ENCODE data around the gene SETD4.
A peak's percentile ranks its signal among the peaks of the same experiment; 100 is the strongest.

Gene SETD4

DNA sequence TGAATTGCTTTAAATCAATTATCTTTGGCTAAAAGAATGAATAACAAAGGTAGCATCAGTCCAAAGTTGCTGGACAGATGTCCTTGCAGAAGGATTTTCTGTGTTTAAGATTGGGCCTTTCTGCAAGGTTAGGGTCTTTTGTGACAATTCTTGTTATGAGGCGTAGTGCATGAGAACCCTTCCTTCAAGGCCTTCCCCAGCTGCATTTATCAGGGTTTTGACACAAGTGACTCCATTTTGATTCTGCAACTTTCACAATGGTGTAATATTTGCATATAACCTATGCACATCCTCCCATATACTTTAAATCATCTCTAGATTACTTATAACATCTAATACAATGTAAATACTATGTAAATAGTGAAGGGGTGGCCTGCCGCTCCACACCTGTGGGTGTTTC lies 1.1 kb upstream of the SETD4 start:
- Histone ChIP-seq H3K9ac (ENCODE audit: low read length) (no peak overlapping the region), H4K20me1 (ENCODE audit: insufficient read depth, low read length) (no peaks in the 10 kb centered on the region)
- TF ChIP-seq, protein P1, sequence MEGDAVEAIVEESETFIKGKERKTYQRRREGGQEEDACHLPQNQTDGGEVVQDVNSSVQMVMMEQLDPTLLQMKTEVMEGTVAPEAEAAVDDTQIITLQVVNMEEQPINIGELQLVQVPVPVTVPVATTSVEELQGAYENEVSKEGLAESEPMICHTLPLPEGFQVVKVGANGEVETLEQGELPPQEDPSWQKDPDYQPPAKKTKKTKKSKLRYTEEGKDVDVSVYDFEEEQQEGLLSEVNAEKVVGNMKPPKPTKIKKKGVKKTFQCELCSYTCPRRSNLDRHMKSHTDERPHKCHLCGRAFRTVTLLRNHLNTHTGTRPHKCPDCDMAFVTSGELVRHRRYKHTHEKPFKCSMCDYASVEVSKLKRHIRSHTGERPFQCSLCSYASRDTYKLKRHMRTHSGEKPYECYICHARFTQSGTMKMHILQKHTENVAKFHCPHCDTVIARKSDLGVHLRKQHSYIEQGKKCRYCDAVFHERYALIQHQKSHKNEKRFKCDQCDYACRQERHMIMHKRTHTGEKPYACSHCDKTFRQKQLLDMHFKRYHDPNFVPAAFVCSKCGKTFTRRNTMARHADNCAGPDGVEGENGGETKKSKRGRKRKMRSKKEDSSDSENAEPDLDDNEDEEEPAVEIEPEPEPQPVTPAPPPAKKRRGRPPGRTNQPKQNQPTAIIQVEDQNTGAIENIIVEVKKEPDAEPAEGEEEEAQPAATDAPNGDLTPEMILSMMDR (IDR thresholded peaks at IDR 0.05; ENCODE audit: low read length) = no peak
- no peak for TF ChIP-seq EZH2 (IDR thresholded peaks at IDR 0.05; ENCODE audit: borderline replicate concordance, low read length)

DNA sequence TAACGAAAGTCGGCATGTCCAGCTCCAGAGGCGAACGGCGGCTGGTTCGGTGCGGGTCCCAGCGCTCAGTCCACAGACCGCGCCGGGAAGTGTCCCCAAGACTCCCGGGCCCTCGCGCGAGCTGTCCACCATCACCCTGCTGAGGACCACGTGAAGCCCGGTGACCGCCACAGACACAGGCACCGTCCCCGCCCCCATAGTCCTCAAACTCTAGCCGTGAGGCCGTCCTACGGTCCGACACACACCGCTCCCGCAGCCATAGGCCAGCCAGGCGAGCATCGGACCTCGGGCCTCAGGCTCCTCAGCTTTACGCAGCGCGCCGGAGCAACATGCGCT lies 535 bp downstream of the SETD4 start:
- peak overlapping the region; percentile 66 for H3K9ac ChIP-seq (ENCODE audit: low read length)
- no peaks in the 10 kb centered on the region for H3K27me3 ChIP-seq (ENCODE audit: insufficient read depth, low read length)
- TF ChIP-seq, protein P1 (IDR thresholded peaks at IDR 0.05; ENCODE audit: low read length) = no peak
- no peak for TF ChIP-seq EZH2 (IDR thresholded peaks at IDR 0.05; ENCODE audit: borderline replicate concordance, low read length)
- peak overlapping the region; percentile 78 for H3K4me3 ChIP-seq (ENCODE audit: low read depth, low read length, poor library complexity, severe bottlenecking)
- no peaks in the 10 kb centered on the region for H3K9me2 ChIP-seq (ENCODE audit: low read depth, low read length)
- peak overlapping the region; percentile 87 for H3K27ac ChIP-seq (ENCODE audit: low read depth, low read length, poor library complexity, severe bottlenecking)
- no peaks in the 10 kb centered on the region for H4K20me1 ChIP-seq (ENCODE audit: insufficient read depth, low read length)
- no peaks in the 10 kb centered on the region for H3K79me2 ChIP-seq (ENCODE audit: insufficient read depth, low read length)
- no peak overlapping the region for H2AFZ ChIP-seq (ENCODE audit: low read length)
- peak overlapping the region; percentile 83 for H3K4me2 ChIP-seq (ENCODE audit: low read length)
- no peaks in the 10 kb centered on the region for H3K9me3 ChIP-seq (ENCODE audit: low read length)
- H3K36me3 ChIP-seq (ENCODE audit: insufficient read depth, low read length) = peaks cover 39% of the 10 kb centered on the region
- no peaks in the 10 kb centered on the region for H3F3A ChIP-seq (ENCODE audit: insufficient read depth, low read length)
- peaks cover 15% of the 10 kb centered on the region for H3K4me1 ChIP-seq (ENCODE audit: insufficient read depth, low read length, severe bottlenecking)

More for the DNA sequence above, 1.1 kb upstream of the SETD4 start:
- Histone ChIP-seq H2AFZ (ENCODE audit: low read length) (no peak overlapping the region; the same call in 1 of the 2 replicates), H3K79me2 (ENCODE audit: insufficient read depth, low read length) (no peaks in the 10 kb centered on the region), H3K27ac (ENCODE audit: low read depth, low read length, poor library complexity, severe bottlenecking) (no peak overlapping the region), H3K4me3 (ENCODE audit: low read depth, low read length, poor library complexity, severe bottlenecking) (no peak overlapping the region), H3K4me2 (ENCODE audit: low read length) (no peak overlapping the region), H3K27me3 (ENCODE audit: insufficient read depth, low read length) (no peaks in the 10 kb centered on the region), H3K9me2 (ENCODE audit: low read depth, low read length) (no peaks in the 10 kb centered on the region), H3F3A (ENCODE audit: insufficient read depth, low read length) (no peaks in the 10 kb centered on the region), H3K36me3 (ENCODE audit: insufficient read depth, low read length) (peaks cover 23% of the 10 kb centered on the region), H3K4me1 (ENCODE audit: insufficient read depth, low read length, severe bottlenecking) (peaks cover 15% of the 10 kb centered on the region), H3K9me3 (ENCODE audit: low read length) (no peaks in the 10 kb centered on the region)

DNA sequence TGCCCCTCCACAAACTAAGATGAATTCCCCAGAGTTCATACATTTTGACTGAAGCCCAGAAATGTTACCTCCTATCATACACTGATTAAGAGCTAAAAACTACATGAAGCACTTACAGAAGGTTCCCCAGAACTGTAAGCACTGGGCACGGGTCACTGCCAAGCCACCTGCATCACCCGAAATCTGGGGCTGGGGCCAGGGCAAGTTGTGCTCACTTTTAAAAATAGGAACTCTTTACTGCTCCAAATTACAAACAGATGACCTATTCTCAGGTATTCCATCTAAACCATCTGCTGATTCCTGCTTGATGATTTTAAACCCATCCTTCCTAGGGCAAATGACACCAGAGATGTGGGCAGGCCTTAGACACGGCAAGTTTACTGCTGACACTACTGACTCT lies 4.8 kb downstream of the SETD4 start:
- H3K9me3 ChIP-seq (ENCODE audit: low read length) = no peaks in the 10 kb centered on the region
- no peaks in the 10 kb centered on the region for H3K9me2 ChIP-seq (ENCODE audit: low read depth, low read length)
- no peak overlapping the region for H3K4me2 ChIP-seq (ENCODE audit: low read length)
- no peaks in the 10 kb centered on the region for H4K20me1 ChIP-seq (ENCODE audit: insufficient read depth, low read length)
- no peaks in the 10 kb centered on the region for H3K79me2 ChIP-seq (ENCODE audit: insufficient read depth, low read length)
- no peaks in the 10 kb centered on the region for H3F3A ChIP-seq (ENCODE audit: insufficient read depth, low read length)
- peaks cover 9% of the 10 kb centered on the region for H3K4me1 ChIP-seq (ENCODE audit: insufficient read depth, low read length, severe bottlenecking)
- H3K27me3 ChIP-seq (ENCODE audit: insufficient read depth, low read length) = no peaks in the 10 kb centered on the region
- H3K9ac ChIP-seq (ENCODE audit: low read length) = no peak overlapping the region
- no peak overlapping the region for H3K4me3 ChIP-seq (ENCODE audit: low read depth, low read length, poor library complexity, severe bottlenecking)
- TF ChIP-seq, protein P1 (IDR thresholded peaks at IDR 0.05; ENCODE audit: low read length) = no peak
- TF ChIP-seq EZH2 (IDR thresholded peaks at IDR 0.05; ENCODE audit: borderline replicate concordance, low read length) = no peak
- peaks cover 71% of the 10 kb centered on the region for H3K36me3 ChIP-seq (ENCODE audit: insufficient read depth, low read length)
- no peak overlapping the region for H2AFZ ChIP-seq (ENCODE audit: low read length)
- no peak overlapping the region for H3K27ac ChIP-seq (ENCODE audit: low read depth, low read length, poor library complexity, severe bottlenecking)

All from OCI-LY1 (cell line).